HCT116 (cell line): Measurements from ENCODE around the gene CBX3. TPM values are rescaled to one million over a fixed set of nuclear protein-coding genes. Genes with fewer than 3 reads are reported as not detected.

Experiments used
- ATAC-seq: fragments of 200-7000 bp; cut with Tn5 transposase; 2 replicates; pipeline ENCODE4 v1.9.1; 2020; ENCODE audit warnings: mild to moderate bottlenecking, moderate library complexity
- BruUV-seq: library from RNA; stranded (reverse); fragments of 400-500 nt; replicated peaks from 2 replicates; lab custom pipeline; 2021; lab: Mats Ljungman, UMichigan
- CTCF ChIA-PET: fragments of 300-600 bp; sonication (Branson Sonifier 250); formaldehyde crosslinking; loops from one replicate; lab custom pipeline; 2021; ENCODE audit warnings: antibody characterized with exemption; lab: Charles Lee
- POLR2A ChIA-PET: fragments of 300-600, 350-600 bp; sonication (Branson Sonifier 250); formaldehyde crosslinking; loops from one replicate; lab custom pipeline; 2021; ENCODE audit warnings: antibody characterized with exemption; lab: Charles Lee
- RAD21 ChIA-PET, 2 experiments: fragments of 300-600 bp; sonication (Branson Sonifier 250); formaldehyde crosslinking; loops; one replicate each; lab custom pipeline; 2023; ENCODE audit warnings: low total read pairs in 2 of 2; ENCODE audit not compliant: uncharacterized antibody in 2 of 2, unreplicated experiment in 2 of 2, low non-redundant PET in 1 of 2; lab: Charles Lee
- DNase-seq: peaks from one replicate; pipeline ENCODE4 v3.0.0-alpha.2; 2010; ENCODE audit warnings: low read depth, low spot score
- H2AFZ ChIP-seq: fragments of 200-600 bp; shearing (Covaris generic), sonication (generic); 2 replicates; pipeline ENCODE4 v1.6.1; 2017; ENCODE audit warnings: low read depth, mixed run types, mixed read lengths, antibody characterized with exemption, low read length; ENCODE audit not compliant: poor library complexity, severe bottlenecking
- H3K27ac ChIP-seq: 2 replicates; pipeline ENCODE4 v1.5.1; 2012; ENCODE audit warnings: low read depth, low read length
- H3K27me3 ChIP-seq: fragments of 200-600 bp; sonication (generic); 2 replicates; pipeline ENCODE4 v1.6.1; 2016; ENCODE audit warnings: mixed run types, low read length, mixed read lengths; ENCODE audit not compliant: insufficient read depth
- H3K36me3 ChIP-seq, 2 experiments: fragments of 200-500 bp in 1 of 2; fragments of 200-600 bp in 1 of 2; sonication (Bioruptor generic) in 1 of 2; sonication (generic) in 1 of 2; 2 replicates each; pipeline versions ENCODE4 v1.5.1 to v1.6.1; 2014 to 2016; ENCODE audit warnings: low read length in 2 of 2, inconsistent platforms in 1 of 2, mixed read lengths in 1 of 2, mixed run types in 1 of 2; ENCODE audit not compliant: insufficient read depth in 2 of 2, control insufficient read depth in 1 of 2
- H3K4me1 ChIP-seq, 2 experiments: fragments of 200-600 bp in 1 of 2; sonication (generic) in 1 of 2; 2 replicates each; pipeline versions ENCODE4 v1.5.1 to v1.6.1; 2012 to 2017; ENCODE audit warnings: low read length in 2 of 2, inconsistent platforms in 1 of 2, mild to moderate bottlenecking in 1 of 2, mixed read lengths in 1 of 2, mixed run types in 1 of 2, moderate library complexity in 1 of 2; ENCODE audit not compliant: insufficient read depth in 2 of 2, control insufficient read depth in 1 of 2
- H3K4me2 ChIP-seq: fragments of 200-600 bp; sonication (generic); 2 replicates; pipeline ENCODE4 v1.6.1; 2017; ENCODE audit warnings: mixed run types, low read length, mixed read lengths
- H3K4me3 ChIP-seq, 2 experiments: fragments of 200-600 bp in 1 of 2; sonication (generic) in 1 of 2; replicated peaks in 1 of 2; 2 replicates each; pipeline ENCODE4 v1.5.1; 2011 to 2016; ENCODE audit warnings: low read length in 2 of 2, control low read depth in 1 of 2, low read depth in 1 of 2, mild to moderate bottlenecking in 1 of 2, mixed read lengths in 1 of 2, mixed run types in 1 of 2
- H3K79me2 ChIP-seq: fragments of 200-600 bp; sonication (generic); 2 replicates; pipeline ENCODE4 v1.6.1; 2017; ENCODE audit warnings: mild to moderate bottlenecking, mixed run types, low read length, moderate library complexity, mixed read lengths; ENCODE audit not compliant: insufficient read depth
- H3K9ac ChIP-seq: fragments of 200-600 bp; sonication (generic); 2 replicates; pipeline ENCODE4 v1.6.1; 2016; ENCODE audit warnings: low read length, mixed read lengths
- H3K9me2 ChIP-seq: fragments of 200-600 bp; sonication (generic), shearing (Covaris generic); 2 replicates; pipeline ENCODE4 v1.6.1; 2017; ENCODE audit warnings: mixed run types, mild to moderate bottlenecking, moderate library complexity; ENCODE audit not compliant: insufficient read depth
- H3K9me3 ChIP-seq, 2 experiments: fragments of 200-500 bp in 1 of 2; fragments of 200-600 bp in 1 of 2; sonication (Bioruptor generic) in 1 of 2; sonication (generic) in 1 of 2; 2 replicates each; pipeline ENCODE4 v1.6.1; 2014 to 2017; ENCODE audit warnings: low read length in 2 of 2, mixed read lengths in 2 of 2, inconsistent platforms in 1 of 2, low read depth in 1 of 2, mild to moderate bottlenecking in 1 of 2, mixed run types in 1 of 2, moderate library complexity in 1 of 2; ENCODE audit not compliant: control insufficient read depth in 1 of 2, insufficient read depth in 1 of 2
- H4K20me1 ChIP-seq: fragments of 200-600 bp; sonication (generic), shearing (Covaris generic); 2 replicates; pipeline ENCODE4 v1.6.1; 2017; ENCODE audit warnings: mixed run types, mild to moderate bottlenecking, moderate library complexity; ENCODE audit not compliant: insufficient read depth
- CTCF ChIP-seq, 3 experiments: fragments of 200-600 bp in 1 of 3; sonication (generic) in 1 of 3; IDR thresholded peaks in 2 of 3; conservative IDR thresholded peaks in 1 of 3; 2 replicates each; pipeline ENCODE4 v1.5.1; 2012 to 2017; ENCODE audit warnings: low read depth in 2 of 3, low read length in 2 of 3, antibody characterized with exemption in 1 of 3, borderline replicate concordance in 1 of 3, control low read depth in 1 of 3, mild to moderate bottlenecking in 1 of 3, mixed read lengths in 1 of 3, mixed run types in 1 of 3, moderate library complexity in 1 of 3; ENCODE audit not compliant: insufficient read depth in 1 of 3
- JUND ChIP-seq: IDR thresholded peaks from 2 replicates; pipeline ENCODE4 v1.6.1; 2012
- SP1 ChIP-seq: IDR thresholded peaks from 2 replicates; pipeline ENCODE4 v1.6.1; 2012; ENCODE audit warnings: low read depth
- YY1 ChIP-seq: IDR thresholded peaks from 2 replicates; pipeline ENCODE4 v1.6.1; 2011; ENCODE audit warnings: low read length, low read depth, moderate library complexity, mild to moderate bottlenecking; ENCODE audit not compliant: insufficient replicate concordance; ENCODE audit errors: extremely low read depth
- ZFX ChIP-seq: fragments of 450-650 bp; IDR thresholded peaks from 2 replicates; pipeline ENCODE4 v1.6.1; 2017
- ZNF274 ChIP-seq: fragments of 200-500 bp; sonication (Bioruptor generic); IDR thresholded peaks from 2 replicates; pipeline ENCODE4 v1.6.1; 2014; ENCODE audit warnings: mild to moderate bottlenecking, low read depth, low read length, inconsistent platforms
- intact Hi-C: fragments of 100-400 bp; cut with micrococcal nuclease; formaldehyde crosslinking; loops from 2 replicates; pipeline ENCODE4 v1.10.0; 2022
- total RNA-seq: library from RNA; stranded (reverse); gene quantifications from one replicate; pipeline ENCODE4 v1.2.1, GENCODE V29; 2021; ENCODE audit not compliant: unreplicated experiment
- TF ChIP-seq, protein P1 (sequence below): IDR thresholded peaks from 2 replicates; pipeline ENCODE4 v1.6.1; 2012; ENCODE audit warnings: low read depth

The CBX3 gene
- total RNA-seq, 1 experiment from 2014 or later: 274 TPM

DNA sequence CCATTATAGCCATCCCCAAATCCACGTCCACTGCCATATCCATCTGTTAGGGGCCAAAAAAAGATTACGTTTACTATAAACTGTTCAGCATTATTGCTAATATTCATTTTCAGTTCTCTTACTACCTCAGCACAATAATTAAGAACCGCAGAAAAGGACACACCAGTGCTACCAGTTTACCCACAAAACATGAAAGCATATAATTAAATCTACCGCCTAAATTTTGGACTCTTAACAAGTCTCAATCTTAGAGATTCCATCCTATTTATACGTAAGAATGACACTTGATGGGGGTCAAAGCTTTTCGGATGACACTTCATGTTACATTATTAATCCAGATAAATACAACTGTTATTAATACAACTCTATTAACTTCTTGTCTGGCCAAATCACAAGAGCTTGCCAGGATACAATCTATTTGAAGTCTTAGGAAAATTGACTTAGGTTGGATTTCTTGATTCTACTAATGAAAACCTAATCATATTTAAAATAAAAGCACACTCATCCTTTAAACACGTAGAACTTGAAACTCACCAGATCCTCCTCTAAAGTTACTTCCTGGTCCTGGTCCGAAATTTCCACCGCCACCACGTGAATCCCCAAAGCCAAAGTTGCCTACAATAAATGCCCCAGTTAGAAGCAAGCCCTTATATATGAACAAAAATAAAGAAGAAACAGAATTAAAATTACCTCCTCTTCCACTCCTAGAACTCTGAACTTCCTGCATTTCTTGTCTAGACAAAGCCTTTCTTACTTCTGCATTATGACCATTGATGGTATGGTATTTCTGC, 5.5 kb upstream of the CBX3 start:
- Histone ChIP-seq H3K79me2 (peaks cover 95% of the 10 kb centered on the region), H3K27ac (no peak overlapping the region), H2AFZ (no peak overlapping the region), H3K36me3 (peaks cover 75 to 81% of the 10 kb centered on the region in 2 experiments), H3K9ac (no peak overlapping the region), H4K20me1 (peaks cover 83% of the 10 kb centered on the region), H3K4me3 (no peak overlapping the region), H3K9me2 (no peaks in the 10 kb centered on the region), H3K27me3 (no peaks in the 10 kb centered on the region), H3K4me1 (peaks cover 0 to 17% of the 10 kb centered on the region in 2 experiments; a peak in 2 of 4 replicates), H3K9me3 (no peaks in the 10 kb centered on the region), H3K4me2 (no peak overlapping the region)
- TF ChIP-seq SP1 (no peak), CTCF (IDR thresholded peaks at IDR 0.05 in 2 of 3, conservative IDR thresholded peaks at IDR 0.05 in 1 of 3; ENCODE audit: borderline replicate concordance in 1 of 3, insufficient read depth in 1 of 3, low read depth in 2 of 3, low read length in 2 of 3) (no peak), JUND (no peak), ZNF274 (no peak), ZFX (no peak), YY1 (no peak)
- TF ChIP-seq, protein P1, sequence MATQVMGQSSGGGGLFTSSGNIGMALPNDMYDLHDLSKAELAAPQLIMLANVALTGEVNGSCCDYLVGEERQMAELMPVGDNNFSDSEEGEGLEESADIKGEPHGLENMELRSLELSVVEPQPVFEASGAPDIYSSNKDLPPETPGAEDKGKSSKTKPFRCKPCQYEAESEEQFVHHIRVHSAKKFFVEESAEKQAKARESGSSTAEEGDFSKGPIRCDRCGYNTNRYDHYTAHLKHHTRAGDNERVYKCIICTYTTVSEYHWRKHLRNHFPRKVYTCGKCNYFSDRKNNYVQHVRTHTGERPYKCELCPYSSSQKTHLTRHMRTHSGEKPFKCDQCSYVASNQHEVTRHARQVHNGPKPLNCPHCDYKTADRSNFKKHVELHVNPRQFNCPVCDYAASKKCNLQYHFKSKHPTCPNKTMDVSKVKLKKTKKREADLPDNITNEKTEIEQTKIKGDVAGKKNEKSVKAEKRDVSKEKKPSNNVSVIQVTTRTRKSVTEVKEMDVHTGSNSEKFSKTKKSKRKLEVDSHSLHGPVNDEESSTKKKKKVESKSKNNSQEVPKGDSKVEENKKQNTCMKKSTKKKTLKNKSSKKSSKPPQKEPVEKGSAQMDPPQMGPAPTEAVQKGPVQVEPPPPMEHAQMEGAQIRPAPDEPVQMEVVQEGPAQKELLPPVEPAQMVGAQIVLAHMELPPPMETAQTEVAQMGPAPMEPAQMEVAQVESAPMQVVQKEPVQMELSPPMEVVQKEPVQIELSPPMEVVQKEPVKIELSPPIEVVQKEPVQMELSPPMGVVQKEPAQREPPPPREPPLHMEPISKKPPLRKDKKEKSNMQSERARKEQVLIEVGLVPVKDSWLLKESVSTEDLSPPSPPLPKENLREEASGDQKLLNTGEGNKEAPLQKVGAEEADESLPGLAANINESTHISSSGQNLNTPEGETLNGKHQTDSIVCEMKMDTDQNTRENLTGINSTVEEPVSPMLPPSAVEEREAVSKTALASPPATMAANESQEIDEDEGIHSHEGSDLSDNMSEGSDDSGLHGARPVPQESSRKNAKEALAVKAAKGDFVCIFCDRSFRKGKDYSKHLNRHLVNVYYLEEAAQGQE: no peak
- ATAC-seq (no peak), DNase-seq (no peak)
- intact Hi-C loops: no loop called here
- no TSS peak for BruUV-seq
- ChIA-PET RAD21 (no interaction called here), CTCF (no interaction called here), POLR2A (interaction anchor here (1.1 to 1.3 kb wide), 3 partner anchors 8 to 113 kb away, joined by 3 to 11 read pairs (median 3); partner anchors contain the start of gene NFE2L3)
